ENCODE results near the gene NRDC.

The NRDC gene

GRCh38 chr1:51850420-51851223 lies 27.9 kb downstream of the NRDC start:
- DNase-seq (ENCODE audit: extremely low read depth, insufficient read length): no peak
- Histone ChIP-seq H3K4me3 (replicated peaks; ENCODE audit: low read depth, low read length) (no peak overlapping the region), H3K36me3 (ENCODE audit: control insufficient read depth, insufficient read depth, low read length) (no peaks in the 10 kb centered on the region; the same call in 1 of the 2 replicates), H3K27me3 (replicated peaks; ENCODE audit: control insufficient read depth, insufficient read depth, low read length) (no peaks in the 10 kb centered on the region)
- TF ChIP-seq, protein P1, sequence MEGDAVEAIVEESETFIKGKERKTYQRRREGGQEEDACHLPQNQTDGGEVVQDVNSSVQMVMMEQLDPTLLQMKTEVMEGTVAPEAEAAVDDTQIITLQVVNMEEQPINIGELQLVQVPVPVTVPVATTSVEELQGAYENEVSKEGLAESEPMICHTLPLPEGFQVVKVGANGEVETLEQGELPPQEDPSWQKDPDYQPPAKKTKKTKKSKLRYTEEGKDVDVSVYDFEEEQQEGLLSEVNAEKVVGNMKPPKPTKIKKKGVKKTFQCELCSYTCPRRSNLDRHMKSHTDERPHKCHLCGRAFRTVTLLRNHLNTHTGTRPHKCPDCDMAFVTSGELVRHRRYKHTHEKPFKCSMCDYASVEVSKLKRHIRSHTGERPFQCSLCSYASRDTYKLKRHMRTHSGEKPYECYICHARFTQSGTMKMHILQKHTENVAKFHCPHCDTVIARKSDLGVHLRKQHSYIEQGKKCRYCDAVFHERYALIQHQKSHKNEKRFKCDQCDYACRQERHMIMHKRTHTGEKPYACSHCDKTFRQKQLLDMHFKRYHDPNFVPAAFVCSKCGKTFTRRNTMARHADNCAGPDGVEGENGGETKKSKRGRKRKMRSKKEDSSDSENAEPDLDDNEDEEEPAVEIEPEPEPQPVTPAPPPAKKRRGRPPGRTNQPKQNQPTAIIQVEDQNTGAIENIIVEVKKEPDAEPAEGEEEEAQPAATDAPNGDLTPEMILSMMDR (IDR thresholded peaks at IDR 0.05; ENCODE audit: insufficient read depth, low read length, poor library complexity, severe bottlenecking): no peak

GRCh38 chr1:51847294-51847920 lies 31.1 kb downstream of the NRDC start:
- Histone ChIP-seq H3K27me3 (replicated peaks; ENCODE audit: control insufficient read depth, insufficient read depth, low read length) (no peaks in the 10 kb centered on the region), H3K4me3 (replicated peaks; ENCODE audit: low read depth, low read length) (no peak overlapping the region), H3K36me3 (ENCODE audit: control insufficient read depth, insufficient read depth, low read length) (no peaks in the 10 kb centered on the region)
- TF ChIP-seq, protein P1 (IDR thresholded peaks at IDR 0.05; ENCODE audit: insufficient read depth, low read length, poor library complexity, severe bottlenecking): no peak
- DNase-seq (ENCODE audit: extremely low read depth, insufficient read length): no peak

GRCh38 chr1:51843948-51844347 lies 34.6 kb downstream of the NRDC start:
- TF ChIP-seq, protein P1 (IDR thresholded peaks at IDR 0.05; ENCODE audit: insufficient read depth, low read length, poor library complexity, severe bottlenecking): no peak
- Histone ChIP-seq H3K27me3 (replicated peaks; ENCODE audit: control insufficient read depth, insufficient read depth, low read length) (no peaks in the 10 kb centered on the region), H3K36me3 (ENCODE audit: control insufficient read depth, insufficient read depth, low read length) (peaks cover 2% of the 10 kb centered on the region), H3K4me3 (replicated peaks; ENCODE audit: low read depth, low read length) (no peak overlapping the region)
- no peak for DNase-seq (ENCODE audit: extremely low read depth, insufficient read length)

GRCh38 chr1:51842261-51842660 lies 36.3 kb downstream of the NRDC start:
- TF ChIP-seq, protein P1 (IDR thresholded peaks at IDR 0.05; ENCODE audit: insufficient read depth, low read length, poor library complexity, severe bottlenecking): no peak
- H3K27me3 ChIP-seq (replicated peaks; ENCODE audit: control insufficient read depth, insufficient read depth, low read length): no peaks in the 10 kb centered on the region
- H3K36me3 ChIP-seq (ENCODE audit: control insufficient read depth, insufficient read depth, low read length): peaks cover 2% of the 10 kb centered on the region
- no peak for DNase-seq (ENCODE audit: extremely low read depth, insufficient read length)
- no peak overlapping the region for H3K4me3 ChIP-seq (replicated peaks; ENCODE audit: low read depth, low read length)

DNA sequence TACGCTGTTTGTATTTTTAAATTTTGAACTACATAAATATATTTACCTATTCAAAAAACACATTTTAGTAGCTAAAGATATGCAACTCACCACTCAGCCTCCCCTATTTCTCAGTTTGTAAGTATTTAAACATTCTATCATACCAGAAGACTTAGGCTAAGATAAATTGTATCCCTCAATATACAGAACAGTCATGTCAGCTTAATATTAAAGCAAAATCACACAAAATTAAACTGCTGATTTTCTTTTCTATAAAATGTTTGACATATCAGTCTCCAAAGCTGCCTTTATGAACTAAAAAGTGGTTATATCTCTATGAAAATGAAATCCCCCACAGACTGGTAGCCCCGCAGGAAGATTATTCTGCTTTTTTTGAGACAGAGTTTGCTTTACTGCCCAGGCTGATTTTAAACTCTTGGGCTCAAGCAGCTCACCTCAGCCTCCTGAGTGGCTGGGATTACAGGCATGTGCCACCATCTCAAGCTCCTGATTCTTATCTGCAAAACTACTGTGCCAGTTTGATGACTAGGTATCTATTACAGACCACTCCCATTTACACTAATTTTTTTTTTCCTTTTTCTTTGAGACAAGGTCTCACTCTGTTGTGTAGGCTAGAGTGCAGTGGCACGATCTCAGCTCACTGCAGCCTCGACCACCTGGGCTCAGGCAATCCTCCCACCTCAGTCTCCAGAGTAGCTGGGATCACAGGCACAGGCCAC lies 37.6 kb downstream of the NRDC start:
- DNase-seq (ENCODE audit: extremely low read depth, insufficient read length): no peak
- H3K27me3 ChIP-seq (replicated peaks; ENCODE audit: control insufficient read depth, insufficient read depth, low read length): no peaks in the 10 kb centered on the region
- no peak overlapping the region for H3K4me3 ChIP-seq (replicated peaks; ENCODE audit: low read depth, low read length)
- peaks cover 2% of the 10 kb centered on the region for H3K36me3 ChIP-seq (ENCODE audit: control insufficient read depth, insufficient read depth, low read length)
- TF ChIP-seq, protein P1 (IDR thresholded peaks at IDR 0.05; ENCODE audit: insufficient read depth, low read length, poor library complexity, severe bottlenecking): no peak

Measured in GM06990 (cell line).